HG03571 (cell line): ENCODE results near the gene FBXO8.

Source experiments
- ATAC-seq: cut with Tn5 transposase; IDR thresholded peaks from one replicate; pipeline ENCODE4 v1.9.1; 2021; ENCODE audit not compliant: unreplicated experiment

FBXO8 gene

GRCh38 chr4:174284487-174284886 lies 1.0 kb upstream of the FBXO8 start:
- no peak for ATAC-seq

- ATAC-seq = peak; percentile 98
These were observed 496 bp downstream of the FBXO8 start for GRCh38 chr4:174282836-174283506.

GRCh38 chr4:174281901-174282300 lies 1.6 kb downstream of the FBXO8 start:
- no peak for ATAC-seq

- ATAC-seq = no peak
These were observed 2.2 kb downstream of the FBXO8 start for GRCh38 chr4:174281182-174281737.

GRCh38 chr4:174279433-174280155 lies 3.9 kb downstream of the FBXO8 start:
- ATAC-seq = no peak

- ATAC-seq = no peak
These were observed 5.0 kb downstream of the FBXO8 start for GRCh38 chr4:174278467-174278866.

GRCh38 chr4:174277433-174277832 lies 6.0 kb downstream of the FBXO8 start:
- no peak for ATAC-seq

- no peak for ATAC-seq
These were observed 8.4 kb downstream of the FBXO8 start for GRCh38 chr4:174275101-174275500.

GRCh38 chr4:174274436-174274835 lies 9.0 kb downstream of the FBXO8 start:
- ATAC-seq = no peak

GRCh38 chr4:174273930-174274329 lies 9.5 kb downstream of the FBXO8 start:
- no peak for ATAC-seq

GRCh38 chr4:174266416-174266815 lies 17.1 kb downstream of the FBXO8 start:
- no peak for ATAC-seq

- no peak for ATAC-seq
These were observed 17.6 kb downstream of the FBXO8 start for GRCh38 chr4:174265916-174266315.

GRCh38 chr4:174263445-174263736 lies 20.1 kb downstream of the FBXO8 start:
- no peak for ATAC-seq

- no peak for ATAC-seq
These were observed 20.6 kb downstream of the FBXO8 start for GRCh38 chr4:174262624-174263444.

GRCh38 chr4:174261432-174261831 lies 22.0 kb downstream of the FBXO8 start:
- peak; percentile 61 for ATAC-seq

- ATAC-seq = peak; percentile 82
These were observed 23.4 kb downstream of the FBXO8 start for GRCh38 chr4:174260099-174260498.

GRCh38 chr4:174259580-174259979 lies 23.9 kb downstream of the FBXO8 start:
- ATAC-seq = no peak

GRCh38 chr4:174256277-174256713 lies 27.2 kb downstream of the FBXO8 start:
- no peak for ATAC-seq

GRCh38 chr4:174255786-174256185 lies 27.7 kb downstream of the FBXO8 start:
- no peak for ATAC-seq

GRCh38 chr4:174255374-174255773 lies 28.1 kb downstream of the FBXO8 start:
- no peak for ATAC-seq

- no peak for ATAC-seq
These were observed 28.9 kb downstream of the FBXO8 start for GRCh38 chr4:174254613-174255012.

- no peak for ATAC-seq
These were observed 31.1 kb downstream of the FBXO8 start for GRCh38 chr4:174252412-174252811.
